ENCODE measurements around the gene DOCK3.

DNA sequence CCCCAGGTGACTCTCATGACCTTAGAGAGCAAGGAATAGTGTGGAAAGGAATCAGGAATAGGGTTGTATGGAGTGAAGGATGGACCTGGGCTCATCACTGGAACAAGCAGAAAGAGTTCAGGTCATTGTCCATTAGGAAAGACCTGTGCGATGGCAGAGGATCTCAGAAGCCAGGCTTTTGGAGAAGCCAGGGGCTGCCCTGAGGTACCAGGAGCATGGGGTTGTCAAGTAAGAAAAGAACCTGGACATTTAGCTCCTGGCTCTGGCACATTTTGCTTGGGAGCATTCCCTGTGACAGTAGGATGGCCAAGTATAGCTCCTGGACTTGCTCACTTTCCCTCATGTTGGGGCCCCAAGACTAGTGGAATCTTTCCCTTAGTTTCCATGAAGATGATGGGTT, 657.4 kb downstream of the DOCK3 start:
- TF ChIP-seq, protein P1, sequence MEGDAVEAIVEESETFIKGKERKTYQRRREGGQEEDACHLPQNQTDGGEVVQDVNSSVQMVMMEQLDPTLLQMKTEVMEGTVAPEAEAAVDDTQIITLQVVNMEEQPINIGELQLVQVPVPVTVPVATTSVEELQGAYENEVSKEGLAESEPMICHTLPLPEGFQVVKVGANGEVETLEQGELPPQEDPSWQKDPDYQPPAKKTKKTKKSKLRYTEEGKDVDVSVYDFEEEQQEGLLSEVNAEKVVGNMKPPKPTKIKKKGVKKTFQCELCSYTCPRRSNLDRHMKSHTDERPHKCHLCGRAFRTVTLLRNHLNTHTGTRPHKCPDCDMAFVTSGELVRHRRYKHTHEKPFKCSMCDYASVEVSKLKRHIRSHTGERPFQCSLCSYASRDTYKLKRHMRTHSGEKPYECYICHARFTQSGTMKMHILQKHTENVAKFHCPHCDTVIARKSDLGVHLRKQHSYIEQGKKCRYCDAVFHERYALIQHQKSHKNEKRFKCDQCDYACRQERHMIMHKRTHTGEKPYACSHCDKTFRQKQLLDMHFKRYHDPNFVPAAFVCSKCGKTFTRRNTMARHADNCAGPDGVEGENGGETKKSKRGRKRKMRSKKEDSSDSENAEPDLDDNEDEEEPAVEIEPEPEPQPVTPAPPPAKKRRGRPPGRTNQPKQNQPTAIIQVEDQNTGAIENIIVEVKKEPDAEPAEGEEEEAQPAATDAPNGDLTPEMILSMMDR (IDR thresholded peaks at IDR 0.05): no peak
- TF ChIP-seq POLR2AphosphoS5 (IDR thresholded peaks at IDR 0.05) (no peak), POLR2A (IDR thresholded peaks at IDR 0.05) (no peak)
